GM21529 (cell line): ENCODE results near the gene CCND3.

ENCODE experiments used
- ATAC-seq: cut with Tn5 transposase; IDR thresholded peaks from one replicate; pipeline ENCODE4 v1.9.1; 2021; ENCODE audit not compliant: unreplicated experiment

Gene CCND3

GRCh38 chr6:41941280-41942066, at the start of gene CCND3:
Gene CCND3, minus strand, starts transcription at chr6:41941808. Its CDS starts 159 bp downstream, at chr6:41941649.
- peak; percentile 88 for ATAC-seq

GRCh38 chr6:41986339-41986738, 44.7 kb upstream of the CCND3 start:
- no peak for ATAC-seq

GRCh38 chr6:41984623-41985022, 43.0 kb upstream of the CCND3 start:
- no peak for ATAC-seq

- no peak for ATAC-seq
Observed at GRCh38 chr6:41976794-41977484, 35.3 kb upstream of the CCND3 start.

- ATAC-seq = no peak
Observed at GRCh38 chr6:41975276-41975675, 33.7 kb upstream of the CCND3 start.

GRCh38 chr6:41974281-41974825, 32.7 kb upstream of the CCND3 start:
- no peak for ATAC-seq

- no peak for ATAC-seq
Observed at GRCh38 chr6:41972826-41973225, 31.2 kb upstream of the CCND3 start.

GRCh38 chr6:41970436-41970846, 28.8 kb upstream of the CCND3 start:
- no peak for ATAC-seq

- no peak for ATAC-seq
Observed at GRCh38 chr6:41967312-41968287, 26.0 kb upstream of the CCND3 start.

GRCh38 chr6:41966961-41967311, 25.3 kb upstream of the CCND3 start:
- no peak for ATAC-seq

- ATAC-seq = no peak
Observed at GRCh38 chr6:41966214-41966920, 24.8 kb upstream of the CCND3 start.

- ATAC-seq = no peak
Observed at GRCh38 chr6:41965429-41966213, 24.0 kb upstream of the CCND3 start.

GRCh38 chr6:41964201-41964887, 22.7 kb upstream of the CCND3 start:
- no peak for ATAC-seq

GRCh38 chr6:41963371-41963770, 21.8 kb upstream of the CCND3 start:
- no peak for ATAC-seq

- ATAC-seq = no peak
Observed at GRCh38 chr6:41960028-41960427, 18.4 kb upstream of the CCND3 start.

GRCh38 chr6:41958022-41958856, 16.6 kb upstream of the CCND3 start:
- no peak for ATAC-seq

- no peak for ATAC-seq
Observed at GRCh38 chr6:41957117-41957516, 15.5 kb upstream of the CCND3 start.

- no peak for ATAC-seq
Observed at GRCh38 chr6:41955412-41955811, 13.8 kb upstream of the CCND3 start.
